PFSK-1 (cell line): ENCODE data around the gene CDKL1.

Experiments used
- POLR2AphosphoS5 ChIP-seq: IDR thresholded peaks from 2 replicates; pipeline ENCODE4 v1.6.1; 2012; ENCODE audit warnings: low read depth, mild to moderate bottlenecking, control low read depth, low read length, moderate library complexity
- REST ChIP-seq, 2 experiments: IDR thresholded peaks; 2 replicates each; pipeline versions ENCODE4 v1.6.1 to v1.8.0; 2011 to 2012; ENCODE audit warnings: low read depth in 2 of 2, low read length in 2 of 2, control low read depth in 1 of 2, inconsistent platforms in 1 of 2, mild to moderate bottlenecking in 1 of 2, moderate library complexity in 1 of 2; ENCODE audit not compliant: insufficient read depth in 1 of 2
- SIN3A ChIP-seq: IDR thresholded peaks from 2 replicates; pipeline ENCODE4 v1.6.1; 2012; ENCODE audit warnings: mild to moderate bottlenecking, low read length, moderate library complexity, borderline replicate concordance; ENCODE audit not compliant: insufficient read depth
- TAF1 ChIP-seq: IDR thresholded peaks from 2 replicates; pipeline ENCODE4 v1.6.1; 2012; ENCODE audit warnings: low read length, control low read depth, borderline replicate concordance; ENCODE audit not compliant: insufficient read depth

- TF ChIP-seq POLR2AphosphoS5 (no peak), TAF1 (no peak), REST (IDR thresholded peaks at IDR 0.05; ENCODE audit: insufficient read depth in 1 of 2, low read depth in 2 of 2, low read length in 2 of 2) (no peak), SIN3A (no peak)
These were observed 37.0 kb downstream of the CDKL1 start for GRCh38 chr14:50359631-50360030.
